DND-41 (cell line): ENCODE measurements around the gene IWS1.

Experiments
- EZH2 ChIP-seq: IDR thresholded peaks from 3 replicates; pipeline ENCODE4 v1.6.1; 2012; ENCODE audit warnings: borderline replicate concordance, low read depth, mild to moderate bottlenecking, moderate library complexity, low read length, inconsistent platforms; ENCODE audit not compliant: severe bottlenecking
- TF ChIP-seq, protein P1 (sequence below): IDR thresholded peaks from 2 replicates; pipeline ENCODE4 v1.5.1; 2012; ENCODE audit warnings: borderline replicate concordance, low read length, moderate library complexity, mild to moderate bottlenecking; ENCODE audit not compliant: poor library complexity, severe bottlenecking; ENCODE audit errors: extremely low read depth

DNA sequence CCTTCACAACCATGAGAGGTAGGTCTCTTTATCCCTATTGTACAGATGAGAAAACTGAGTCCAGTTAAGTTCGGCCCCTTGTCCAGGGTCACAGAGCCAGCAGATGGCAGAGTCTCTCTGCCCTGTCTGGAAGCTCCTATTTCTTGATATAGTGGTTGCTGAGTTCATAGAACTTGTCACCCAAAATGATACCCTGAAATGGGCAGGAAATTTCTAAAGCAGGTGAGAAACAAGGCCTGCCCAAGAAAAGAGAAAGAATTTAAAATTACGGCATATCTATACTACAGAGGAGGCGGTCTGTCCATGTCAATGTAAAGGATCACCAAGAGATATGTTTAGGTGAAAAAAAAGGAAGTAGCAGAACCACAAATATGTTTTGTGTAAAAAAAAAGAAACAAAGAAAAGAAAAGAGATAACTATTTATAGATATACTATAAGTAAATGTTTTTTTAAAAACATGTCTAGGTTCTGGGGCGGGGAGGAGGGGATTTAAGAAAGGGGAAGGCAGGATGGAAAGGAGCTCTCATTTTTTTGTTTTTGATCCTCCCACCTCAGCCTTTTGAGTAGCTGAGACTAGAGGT is 49.0 kb upstream of the IWS1 start:
- TF ChIP-seq, protein P1, sequence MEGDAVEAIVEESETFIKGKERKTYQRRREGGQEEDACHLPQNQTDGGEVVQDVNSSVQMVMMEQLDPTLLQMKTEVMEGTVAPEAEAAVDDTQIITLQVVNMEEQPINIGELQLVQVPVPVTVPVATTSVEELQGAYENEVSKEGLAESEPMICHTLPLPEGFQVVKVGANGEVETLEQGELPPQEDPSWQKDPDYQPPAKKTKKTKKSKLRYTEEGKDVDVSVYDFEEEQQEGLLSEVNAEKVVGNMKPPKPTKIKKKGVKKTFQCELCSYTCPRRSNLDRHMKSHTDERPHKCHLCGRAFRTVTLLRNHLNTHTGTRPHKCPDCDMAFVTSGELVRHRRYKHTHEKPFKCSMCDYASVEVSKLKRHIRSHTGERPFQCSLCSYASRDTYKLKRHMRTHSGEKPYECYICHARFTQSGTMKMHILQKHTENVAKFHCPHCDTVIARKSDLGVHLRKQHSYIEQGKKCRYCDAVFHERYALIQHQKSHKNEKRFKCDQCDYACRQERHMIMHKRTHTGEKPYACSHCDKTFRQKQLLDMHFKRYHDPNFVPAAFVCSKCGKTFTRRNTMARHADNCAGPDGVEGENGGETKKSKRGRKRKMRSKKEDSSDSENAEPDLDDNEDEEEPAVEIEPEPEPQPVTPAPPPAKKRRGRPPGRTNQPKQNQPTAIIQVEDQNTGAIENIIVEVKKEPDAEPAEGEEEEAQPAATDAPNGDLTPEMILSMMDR = peak; percentile 22
- no peak for TF ChIP-seq EZH2
